Fibroblast of the aortic adventitia (primary cell): ENCODE data around the gene PCBP3. TPM values are rescaled to one million over a fixed set of nuclear protein-coding genes. Genes with fewer than 3 reads are reported as not detected.

Experiments used
- DNase-seq: peaks from one replicate; pipeline ENCODE4 v3.0.0-alpha.2; 2010; ENCODE audit warnings: low read depth
- H3K4me3 ChIP-seq: 2 replicates; pipeline ENCODE4 v1.5.1; 2011; ENCODE audit warnings: low read depth, mild to moderate bottlenecking, control low read depth, low read length, moderate library complexity
- CTCF ChIP-seq: IDR thresholded peaks from 2 replicates; pipeline ENCODE4 v1.5.1; 2011; ENCODE audit warnings: mild to moderate bottlenecking, low read length, control low read depth, inconsistent platforms; ENCODE audit not compliant: insufficient read depth
- total RNA-seq: library from RNA; depleted of rRNA; stranded (reverse); fragments of >200 nt; gene quantifications from 2 replicates; pipeline ENCODE4 v1.2.3, GENCODE V29; 2012; ENCODE audit warnings: low replicate concordance

Gene PCBP3
- total RNA-seq, 1 donor: 1.2 TPM

GRCh38 chr21:45902292-45902995 is 258.9 kb downstream of the PCBP3 start:
- no peak for DNase-seq
- H3K4me3 ChIP-seq: no peak overlapping the region
- no peak for TF ChIP-seq CTCF

GRCh38 chr21:45905196-45905595 is 261.7 kb downstream of the PCBP3 start:
- H3K4me3 ChIP-seq: no peak overlapping the region
- DNase-seq: no peak
- TF ChIP-seq CTCF: no peak

- no peak overlapping the region for H3K4me3 ChIP-seq
- DNase-seq: no peak
- no peak for TF ChIP-seq CTCF
Measured at GRCh38 chr21:45906196-45906805, 262.8 kb downstream of the PCBP3 start.

GRCh38 chr21:45906859-45907258 is 263.3 kb downstream of the PCBP3 start:
- H3K4me3 ChIP-seq: no peak overlapping the region
- DNase-seq: no peak
- TF ChIP-seq CTCF: no peak

- H3K4me3 ChIP-seq: no peak overlapping the region
- DNase-seq: no peak
- TF ChIP-seq CTCF: no peak
Measured at GRCh38 chr21:45908536-45909237, 265.2 kb downstream of the PCBP3 start.

GRCh38 chr21:45909238-45909988 is 265.9 kb downstream of the PCBP3 start:
- no peak for TF ChIP-seq CTCF
- no peak overlapping the region for H3K4me3 ChIP-seq
- DNase-seq: no peak
